22Rv1 (cell line): ENCODE data around the gene TAF11L3.
"Not testable (repeated sequence)": the region's sequence is repeated elsewhere in the genome, so short reads cannot be mapped to it uniquely, and the experiment has no call there.

Source experiments
- H3K27ac ChIP-seq: fragments of 450-650 bp; 2 replicates; pipeline ENCODE4 v1.5.1; 2017
- CTCF ChIP-seq: fragments of 450-650 bp; IDR thresholded peaks from 2 replicates; pipeline ENCODE4 v1.5.1; 2017; ENCODE audit warnings: mild to moderate bottlenecking
- ZFX ChIP-seq: fragments of 450-650 bp; IDR thresholded peaks from 2 replicates; pipeline ENCODE4 v1.6.1; 2017; ENCODE audit warnings: antibody characterized with exemption, borderline replicate concordance

TAF11L3 gene

GRCh38 chr5:17518067-17518466 is at the start of gene TAF11L3:
Gene TAF11L3, plus strand, starts transcription at chr5:17518367.
- H3K27ac ChIP-seq = not testable (repeated sequence)

GRCh38 chr5:17470064-17470463 is 48.1 kb upstream of the TAF11L3 start:
- H3K27ac ChIP-seq = no peak overlapping the region
- TF ChIP-seq CTCF (no peak), ZFX (no peak)

GRCh38 chr5:17475064-17475463 is 43.1 kb upstream of the TAF11L3 start:
- not testable (repeated sequence) for H3K27ac ChIP-seq

GRCh38 chr5:17477043-17477442 is 41.1 kb upstream of the TAF11L3 start:
- no peak for TF ChIP-seq ZFX
- TF ChIP-seq CTCF = no peak
- no peak overlapping the region for H3K27ac ChIP-seq

- TF ChIP-seq CTCF (no peak), ZFX (no peak)
- H3K27ac ChIP-seq = no peak overlapping the region
Measured at GRCh38 chr5:17477573-17478265, 40.4 kb upstream of the TAF11L3 start.

- TF ChIP-seq CTCF (no peak), ZFX (no peak)
Measured at GRCh38 chr5:17481378-17481777, 36.8 kb upstream of the TAF11L3 start.

GRCh38 chr5:17482790-17483189 is 35.4 kb upstream of the TAF11L3 start:
- TF ChIP-seq CTCF (no peak), ZFX (no peak)
- H3K27ac ChIP-seq = no peak overlapping the region

More at GRCh38 chr5:17481378-17481777, 36.8 kb upstream of the TAF11L3 start:
- no peak overlapping the region for H3K27ac ChIP-seq

GRCh38 chr5:17486464-17487173 is 31.5 kb upstream of the TAF11L3 start:
- not testable (repeated sequence) for H3K27ac ChIP-seq

GRCh38 chr5:17487174-17487512 is 31.0 kb upstream of the TAF11L3 start:
- H3K27ac ChIP-seq = no peak overlapping the region
- TF ChIP-seq CTCF = no peak
- TF ChIP-seq ZFX = no peak

- H3K27ac ChIP-seq = not testable (repeated sequence)
Measured at GRCh38 chr5:17491257-17491656, 26.9 kb upstream of the TAF11L3 start.
